ENCODE data around the gene EVPLL.
"Not testable (repeated sequence)": the region's sequence is repeated elsewhere in the genome, so short reads cannot be mapped to it uniquely, and the experiment has no call there.

The EVPLL gene

DNA sequence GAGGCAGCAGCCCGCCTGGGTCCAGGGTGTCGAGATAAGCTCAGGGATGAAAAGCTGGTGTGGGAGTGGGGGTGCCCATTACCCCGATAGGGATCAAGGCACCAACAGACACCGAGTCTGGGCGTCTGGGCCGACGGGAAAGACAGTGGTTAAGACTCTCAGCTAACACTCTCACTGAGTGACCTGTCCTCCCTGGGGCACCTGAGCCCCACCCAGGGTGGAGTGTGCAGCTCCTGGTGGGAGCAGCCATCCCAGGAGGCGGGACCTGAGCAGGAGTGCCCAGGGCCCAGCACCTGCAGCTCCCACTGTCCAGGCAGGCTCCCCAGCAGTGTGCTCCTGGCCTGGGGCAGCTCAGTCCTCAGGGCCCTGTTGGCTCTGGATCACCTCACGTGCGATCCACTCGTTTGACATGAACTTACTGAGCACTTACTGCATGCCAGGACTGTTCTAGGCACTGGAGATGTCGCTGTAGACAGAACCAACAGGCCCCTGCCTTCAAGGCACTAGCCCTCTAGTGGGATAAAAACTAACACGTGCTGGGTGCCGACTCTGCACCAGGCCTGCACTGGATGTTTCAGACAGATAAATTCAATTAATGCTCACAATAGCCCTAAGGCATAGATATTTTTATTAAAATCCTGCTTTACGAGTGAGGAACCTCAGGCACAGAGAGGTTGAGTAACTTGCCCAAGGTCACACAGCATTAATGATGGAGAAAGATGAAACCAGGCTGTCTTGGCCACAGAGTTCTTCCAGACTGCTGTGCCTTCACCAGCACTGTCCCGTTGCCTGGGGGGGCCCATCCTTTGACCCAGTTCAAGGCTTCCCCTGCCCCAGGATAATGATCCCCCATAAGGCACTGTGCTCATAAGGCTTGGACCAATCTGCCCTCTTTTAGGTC is 1.9 kb downstream of the EVPLL start:
- no peak for DNase-seq

GRCh38 chr17:18380471-18381157 is 3.0 kb downstream of the EVPLL start:
- DNase-seq, result no peak

DNA sequence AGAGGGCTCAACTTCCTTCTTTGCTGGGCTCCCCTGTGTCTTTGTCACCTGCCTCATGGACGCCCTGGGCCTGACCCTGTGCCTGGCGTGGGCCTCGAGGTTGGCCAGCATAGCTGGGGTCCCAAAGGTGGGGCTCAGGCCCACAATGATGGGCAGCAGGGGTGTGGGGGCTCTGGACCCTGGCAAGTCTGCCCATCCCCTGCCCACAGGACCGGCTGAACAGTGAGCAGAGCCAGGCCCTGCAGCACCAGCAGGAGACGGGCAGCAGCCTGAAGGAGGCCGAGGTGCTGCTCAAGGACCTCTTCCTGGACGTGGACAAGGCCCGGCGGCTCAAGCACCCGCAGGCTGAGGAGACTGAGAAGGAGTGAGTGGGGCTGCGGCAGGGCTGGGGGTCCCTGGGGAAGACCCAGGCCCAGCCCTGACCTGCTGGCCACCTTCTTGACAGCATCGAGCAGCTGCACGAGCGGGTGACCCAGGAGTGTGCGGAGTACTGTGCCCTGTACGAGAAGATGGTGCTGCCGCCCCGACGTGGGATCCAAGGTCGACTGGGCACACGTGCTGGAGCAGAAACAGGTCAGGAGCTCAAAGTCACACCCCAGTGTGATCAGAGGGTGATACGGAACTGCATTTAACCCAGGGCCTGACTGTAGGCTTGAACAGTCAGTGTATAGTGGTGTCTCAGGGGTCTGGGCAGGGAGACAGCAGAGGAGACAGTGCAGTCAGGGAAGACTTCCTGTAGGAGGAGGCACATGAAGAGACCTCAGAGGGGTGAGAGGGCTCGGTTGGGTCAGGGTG is 3.8 kb downstream of the EVPLL start:
- DNase-seq, result no peak

- DNase-seq, result no peak
These were observed 4.3 kb downstream of the EVPLL start for GRCh38 chr17:18381953-18382245.

DNA sequence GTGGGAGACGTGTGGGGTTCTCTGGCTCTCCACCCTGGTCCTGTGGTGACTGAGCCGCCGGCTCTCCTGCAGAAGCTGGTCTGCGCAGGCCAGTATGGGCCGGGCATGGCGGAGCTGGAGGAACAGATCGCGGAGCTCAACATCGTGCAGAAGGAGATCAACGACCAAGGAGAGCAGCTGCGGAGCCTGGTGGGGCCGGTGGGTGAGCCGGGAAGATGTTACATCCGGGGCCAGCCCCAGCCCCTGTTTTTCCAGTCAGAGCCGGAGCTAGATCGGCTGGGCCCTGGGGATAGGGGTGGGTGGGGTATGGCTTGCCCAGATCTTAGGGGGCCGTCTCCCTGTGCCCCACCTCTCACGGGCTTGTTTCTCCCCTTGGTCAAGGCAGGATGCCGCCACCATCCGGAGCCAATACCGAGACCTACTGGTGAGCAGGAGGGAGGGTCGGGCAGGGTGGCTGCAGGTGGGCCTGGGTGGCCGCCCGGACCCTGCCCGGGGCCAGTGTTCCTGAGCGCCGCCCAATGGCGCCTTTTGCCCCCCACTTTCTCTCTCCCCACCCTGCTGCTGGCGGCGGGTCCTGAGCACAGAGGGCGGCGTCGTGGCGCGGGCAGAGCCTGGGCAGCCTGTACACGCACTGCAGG is 5.0 kb downstream of the EVPLL start:
- DNase-seq, result no peak

GRCh38 chr17:18383079-18383481 is 5.5 kb downstream of the EVPLL start:
- DNase-seq, result not testable (repeated sequence)

DNA sequence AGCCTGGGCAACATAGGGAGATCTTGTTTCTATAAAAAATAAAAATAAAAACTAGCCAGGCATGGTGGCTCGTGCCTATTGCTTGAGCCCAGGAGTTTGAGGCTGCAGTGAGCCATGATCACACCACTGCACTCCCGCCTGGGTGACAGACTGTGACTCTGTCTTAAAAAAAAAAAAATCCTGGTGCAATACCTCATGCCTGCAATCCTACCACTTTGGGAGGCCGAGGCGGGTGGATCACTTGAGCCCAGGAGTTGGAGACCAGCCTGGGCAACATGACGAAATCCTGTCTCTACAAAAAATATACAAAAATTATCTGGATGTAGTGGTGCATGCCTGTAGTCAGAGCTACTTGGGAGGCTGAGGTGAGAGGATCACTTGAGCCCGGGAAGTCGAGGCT is 6.7 kb downstream of the EVPLL start:
- not testable (repeated sequence) for DNase-seq

GRCh38 chr17:18387583-18387982 is 10.0 kb downstream of the EVPLL start:
- not testable (repeated sequence) for DNase-seq

- DNase-seq, result not testable (repeated sequence)
These were observed 10.7 kb downstream of the EVPLL start for GRCh38 chr17:18388266-18388665.

- DNase-seq, result not testable (repeated sequence)
These were observed 11.2 kb downstream of the EVPLL start for GRCh38 chr17:18388728-18389127.

GRCh38 chr17:18401872-18402590 is 24.5 kb downstream of the EVPLL start:
- DNase-seq, result not testable (repeated sequence)

GRCh38 chr17:18403166-18403565 is 25.6 kb downstream of the EVPLL start:
- not testable (repeated sequence) for DNase-seq

- DNase-seq, result not testable (repeated sequence)
These were observed 26.0 kb downstream of the EVPLL start for GRCh38 chr17:18403604-18404003.

GRCh38 chr17:18408906-18409305 is 31.3 kb downstream of the EVPLL start:
- peak in 1 of 2 donors; percentile 1 for DNase-seq

DNA sequence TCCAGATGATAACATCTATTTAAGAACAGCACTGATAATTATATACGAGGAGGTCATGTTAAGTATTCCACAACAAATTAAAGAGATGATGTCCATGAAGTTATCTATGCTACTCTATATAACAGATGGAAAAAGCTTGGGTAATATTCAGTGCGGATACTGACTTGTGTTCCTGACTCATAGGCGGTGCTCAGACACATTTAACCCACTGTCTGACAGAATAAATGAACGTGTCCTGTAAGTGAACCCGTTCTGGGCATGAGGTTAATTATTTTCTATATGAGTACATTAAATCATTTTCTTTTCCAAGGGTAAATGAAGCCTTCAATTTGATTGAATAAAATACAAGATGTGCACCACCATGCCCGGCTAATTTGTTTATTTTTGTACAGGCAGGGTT is 31.7 kb downstream of the EVPLL start:
- DNase-seq, result not testable (repeated sequence)

DNA sequence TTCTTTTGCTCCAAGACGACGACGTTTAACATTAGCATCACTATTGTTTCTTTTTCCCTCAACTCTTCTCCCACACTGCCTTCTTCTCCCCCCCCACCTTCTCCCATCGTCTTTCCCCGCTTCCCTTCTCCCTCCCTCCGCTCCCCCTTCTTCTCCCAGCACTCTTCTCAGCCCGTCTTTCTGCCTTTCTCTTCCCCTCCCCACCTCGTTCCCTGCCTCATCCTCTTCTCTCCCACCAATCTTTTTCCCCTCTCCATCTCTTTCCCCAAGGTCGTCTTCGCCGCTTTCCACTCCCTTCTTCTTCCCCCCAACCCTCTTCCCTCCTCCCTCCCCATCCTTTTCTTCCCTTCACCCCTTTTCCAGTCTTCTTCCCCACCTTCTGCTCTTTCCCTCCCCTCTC is 33.2 kb downstream of the EVPLL start:
- DNase-seq, result not testable (repeated sequence)

DNA sequence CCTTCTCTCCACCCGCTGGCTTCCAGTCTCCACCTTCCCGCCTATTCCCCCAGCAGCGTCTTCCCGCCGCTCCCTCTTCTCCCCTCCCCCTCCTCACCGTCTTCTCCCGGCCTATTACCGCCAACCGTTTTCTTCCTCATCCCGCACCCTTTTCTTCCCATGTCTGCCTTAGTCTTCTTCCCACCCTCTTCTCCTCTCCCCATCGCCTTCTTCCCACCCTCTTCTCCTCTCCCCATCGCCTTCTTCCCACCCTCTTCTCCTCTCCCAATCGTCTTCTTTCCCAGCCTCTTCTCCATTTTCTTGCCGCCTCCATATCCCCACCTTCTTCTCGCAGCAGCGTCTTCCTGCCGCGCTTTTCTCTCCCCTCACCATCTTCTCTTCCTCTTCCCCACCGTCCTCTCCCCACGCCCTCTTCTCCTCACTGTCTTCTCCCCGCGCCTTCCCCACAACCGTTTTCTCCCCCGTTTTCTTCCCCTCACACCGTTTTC is 33.8 kb downstream of the EVPLL start:
- peak; percentile 8 to 11 for DNase-seq

- DNase-seq, result not testable (repeated sequence)
These were observed 34.5 kb downstream of the EVPLL start for GRCh38 chr17:18412001-18412538.

DNA sequence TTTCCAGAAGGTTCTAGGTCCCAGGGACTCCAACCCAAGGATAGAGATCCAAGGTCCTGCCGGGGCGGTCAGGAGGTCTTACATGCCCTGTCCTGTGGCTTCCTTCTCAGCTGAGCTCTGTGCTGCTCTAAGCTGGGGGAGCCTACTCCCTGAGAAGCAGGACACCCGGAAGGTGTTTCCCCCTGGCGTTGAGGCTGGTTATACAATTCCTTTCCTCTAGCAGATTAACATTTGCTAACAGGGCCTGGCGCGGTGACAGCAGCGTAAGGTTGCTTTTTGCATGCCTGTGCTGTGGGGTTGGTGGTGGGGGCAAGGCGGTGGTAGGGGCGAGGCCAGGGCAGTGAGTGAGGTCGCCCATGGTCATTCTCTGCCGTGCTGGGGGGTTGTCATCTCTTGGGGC is 43.9 kb downstream of the EVPLL start:
- DNase-seq, result not testable (repeated sequence)

DNA sequence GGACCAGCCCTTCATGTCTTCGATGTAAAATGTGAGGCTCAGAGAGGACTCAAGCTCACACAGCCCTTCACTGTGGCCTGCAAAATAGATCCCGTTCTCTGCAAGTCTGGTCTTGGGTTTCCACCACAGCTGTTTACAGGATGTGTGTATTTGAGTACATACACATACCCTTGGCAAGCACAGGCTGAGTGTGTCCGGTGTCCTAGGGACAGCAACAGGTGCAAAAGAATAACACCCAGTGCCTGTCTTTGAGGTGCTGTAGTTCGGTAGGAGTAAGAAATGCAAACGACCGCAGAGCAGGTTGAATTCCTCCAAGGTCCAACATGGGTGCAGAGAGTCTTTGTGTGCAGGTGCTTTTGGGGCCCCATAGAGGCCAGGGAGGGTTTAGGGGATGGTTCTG is 44.9 kb downstream of the EVPLL start:
- not testable (repeated sequence) for DNase-seq

- DNase-seq, result not testable (repeated sequence)
These were observed 45.4 kb downstream of the EVPLL start for GRCh38 chr17:18423015-18423414.

DNA sequence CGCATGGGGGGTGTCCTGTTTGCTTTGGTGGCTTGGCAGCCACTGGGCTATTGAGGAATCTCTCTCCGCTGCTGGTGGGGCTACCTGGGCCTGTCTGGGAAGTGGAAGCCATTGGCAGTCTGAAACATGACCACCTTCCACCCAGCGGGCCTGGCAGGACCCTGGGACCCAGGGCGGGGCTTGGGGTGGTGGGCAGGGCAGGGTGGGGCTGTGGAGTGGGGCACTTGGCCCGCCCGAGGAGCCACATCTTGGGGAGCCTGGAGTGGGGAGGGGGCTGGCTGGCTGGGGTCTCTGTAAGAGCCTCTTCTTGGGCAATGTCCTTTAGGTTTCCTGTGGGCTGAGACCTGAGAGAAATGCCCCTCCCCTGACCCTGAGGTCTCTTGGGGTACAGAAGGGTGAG is 48.0 kb downstream of the EVPLL start:
- DNase-seq, result not testable (repeated sequence)

Measured in bone marrow (tissue), 2 donors.